Upper lobe of left lung (tissue), 6 donors: Measurements from ENCODE around the gene ACTR10. TPM values are rescaled to one million over a fixed set of nuclear protein-coding genes. Genes with fewer than 3 reads are reported as not detected.

Source experiments
- ATAC-seq, 2 donors: fragments of 200-7000 bp; cut with Tn5 transposase; one replicate each; pipeline ENCODE4 v1.9.1; 2022; ENCODE audit warnings: mild to moderate bottlenecking in 2 of 2, moderate library complexity in 2 of 2; ENCODE audit not compliant: low FRiP score in 2 of 2
- DNase-seq, 2 donors: peaks; one replicate each; pipeline ENCODE4 v3.0.0-alpha.2; 2019 to 2020
- H3K27ac ChIP-seq, 4 donors: fragments of 200-600 bp; sonication (generic); one replicate each; pipeline ENCODE4 v1.5.1; 2016 to 2019
- H3K27me3 ChIP-seq, 4 donors: fragments of 200-600 bp; sonication (generic); one replicate each; pipeline ENCODE4 v1.5.1; 2017 to 2019
- H3K36me3 ChIP-seq, 4 donors: fragments of 200-600 bp; sonication (generic); one replicate each; pipeline ENCODE4 v1.5.1; 2016 to 2019
- H3K4me1 ChIP-seq, 4 donors: fragments of 200-600 bp; sonication (generic); one replicate each; pipeline ENCODE4 v1.5.1; 2018 to 2019
- H3K4me3 ChIP-seq, 4 donors: fragments of 200-600 bp; sonication (generic); one replicate each; pipeline ENCODE4 v1.5.1; 2017 to 2019; ENCODE audit warnings: mild to moderate bottlenecking in 2 of 4, moderate library complexity in 1 of 4
- H3K9me3 ChIP-seq, 4 donors: fragments of 200-600 bp; sonication (generic); one replicate each; pipeline ENCODE4 v1.5.1; 2018 to 2019
- EP300 ChIP-seq, 4 donors: sonication (generic); formaldehyde crosslinking; IDR thresholded peaks; one replicate each; pipeline ENCODE4 v1.5.1; 2017; ENCODE audit warnings: antibody characterized with exemption in 4 of 4, control low read depth in 2 of 4
- POLR2A ChIP-seq, 4 donors: fragments of 450-650 bp; IDR thresholded peaks; one replicate each; pipeline ENCODE4 v1.5.1; 2016 to 2017; ENCODE audit warnings: antibody characterized with exemption in 4 of 4, mild to moderate bottlenecking in 2 of 4
- POLR2AphosphoS5 ChIP-seq, 2 donors: sonication (generic); formaldehyde crosslinking; IDR thresholded peaks; one replicate each; pipeline ENCODE4 v1.5.1; 2017; ENCODE audit warnings: antibody characterized with exemption in 2 of 2
- WGBS, 2 donors: methylation state at CpG; one replicate each; pipeline ENCODE4 v1.1.5; 2017 to 2018; 5-methylcytosine and 5-hydroxymethylcytosine counted together
- total RNA-seq, 6 donors: library from RNA; depleted of rRNA in 4 of 6; stranded (reverse); fragments of >200 nt in 4 of 6; gene quantifications; one replicate each; pipeline versions ENCODE4 v1.1.0 to v1.2.1, GENCODE V29; 2016 to 2021
- TF ChIP-seq, protein P1 (sequence below), 6 experiments: fragments of 450-650 bp in 4 of 6; fragments of 200-600 bp in 2 of 6; sonication (generic) in 2 of 6; IDR thresholded peaks; one replicate each; pipeline ENCODE4 v1.5.1; 2016 to 2019; ENCODE audit warnings: antibody characterized with exemption in 6 of 6
- donor health status: DM: no; HTN: no; CAD: no; lungs with moderate emphysema.
- donor health status: DM: no; HTN: yes; CAD: no; lungs with severe emphysema.

Gene ACTR10
- total RNA-seq, 6 donors from 2014 or later = 18.9 to 106 (median 51.7) TPM

DNA sequence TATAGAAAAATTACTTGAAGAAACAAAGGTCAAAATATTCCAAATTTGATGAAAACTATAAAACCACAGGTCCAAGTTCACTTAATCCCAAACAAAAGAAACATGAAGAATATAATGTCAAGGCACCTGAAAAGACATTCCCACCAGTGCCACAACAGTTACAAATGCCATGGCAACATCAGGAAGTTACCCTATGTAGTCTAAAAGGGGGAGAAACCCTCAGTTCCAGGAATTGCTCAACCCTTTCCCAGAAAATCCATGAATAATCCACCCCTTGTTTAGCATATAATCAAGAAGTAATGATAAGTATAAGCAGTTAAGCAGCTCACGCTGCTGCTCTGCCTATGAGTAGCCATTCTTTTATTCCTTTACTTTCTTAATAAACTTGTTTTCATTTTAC, 3.8 kb upstream of the ACTR10 start:
- no peak overlapping the region for H3K27ac ChIP-seq
- no peak overlapping the region for H3K4me3 ChIP-seq
- 94% methylated on average over 1 of the region's 1 CpG for WGBS, 2 donors
- no peak for TF ChIP-seq POLR2A (IDR thresholded peaks at IDR 0.05)
- TF ChIP-seq, protein P1, sequence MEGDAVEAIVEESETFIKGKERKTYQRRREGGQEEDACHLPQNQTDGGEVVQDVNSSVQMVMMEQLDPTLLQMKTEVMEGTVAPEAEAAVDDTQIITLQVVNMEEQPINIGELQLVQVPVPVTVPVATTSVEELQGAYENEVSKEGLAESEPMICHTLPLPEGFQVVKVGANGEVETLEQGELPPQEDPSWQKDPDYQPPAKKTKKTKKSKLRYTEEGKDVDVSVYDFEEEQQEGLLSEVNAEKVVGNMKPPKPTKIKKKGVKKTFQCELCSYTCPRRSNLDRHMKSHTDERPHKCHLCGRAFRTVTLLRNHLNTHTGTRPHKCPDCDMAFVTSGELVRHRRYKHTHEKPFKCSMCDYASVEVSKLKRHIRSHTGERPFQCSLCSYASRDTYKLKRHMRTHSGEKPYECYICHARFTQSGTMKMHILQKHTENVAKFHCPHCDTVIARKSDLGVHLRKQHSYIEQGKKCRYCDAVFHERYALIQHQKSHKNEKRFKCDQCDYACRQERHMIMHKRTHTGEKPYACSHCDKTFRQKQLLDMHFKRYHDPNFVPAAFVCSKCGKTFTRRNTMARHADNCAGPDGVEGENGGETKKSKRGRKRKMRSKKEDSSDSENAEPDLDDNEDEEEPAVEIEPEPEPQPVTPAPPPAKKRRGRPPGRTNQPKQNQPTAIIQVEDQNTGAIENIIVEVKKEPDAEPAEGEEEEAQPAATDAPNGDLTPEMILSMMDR (IDR thresholded peaks at IDR 0.05) = no peak
- no peak for TF ChIP-seq EP300 (IDR thresholded peaks at IDR 0.05)
- TF ChIP-seq POLR2AphosphoS5 (IDR thresholded peaks at IDR 0.05) = no peak
- no peak for ATAC-seq
- H3K36me3 ChIP-seq = no peaks in the 10 kb centered on the region
- no peak for DNase-seq
- peaks cover 3 to 14% (median 10%) of the 10 kb centered on the region in 4 donors for H3K4me1 ChIP-seq
- no peaks in the 10 kb centered on the region for H3K27me3 ChIP-seq
- H3K9me3 ChIP-seq = no peaks in the 10 kb centered on the region

DNA sequence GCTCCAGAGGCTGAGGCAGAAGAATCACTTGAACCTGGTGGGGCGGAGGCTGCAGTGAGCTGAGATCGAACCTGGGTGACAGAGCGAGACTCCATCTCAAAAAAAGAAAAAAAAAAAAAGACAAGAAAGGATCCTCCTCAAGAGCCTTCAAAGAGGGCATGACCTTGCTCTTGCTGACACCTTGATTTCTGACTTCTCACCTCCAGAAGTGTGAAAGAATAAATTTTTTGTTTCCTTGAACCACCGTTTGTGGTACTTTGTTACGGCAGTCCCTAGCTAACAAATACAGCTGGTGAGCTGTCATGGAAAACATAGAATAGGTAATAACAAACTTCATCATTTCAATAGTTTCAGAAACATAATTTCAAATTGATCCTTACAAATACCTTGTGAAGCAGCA, 1.9 kb upstream of the ACTR10 start:
- Histone ChIP-seq H3K27ac (no peak overlapping the region), H3K4me3 (no peak overlapping the region), H3K4me1 (peaks cover 11 to 20% (median 17%) of the 10 kb centered on the region in 4 donors), H3K36me3 (peaks cover 0 to 3% (median 0%) of the 10 kb centered on the region in 4 donors), H3K27me3 (no peaks in the 10 kb centered on the region), H3K9me3 (no peaks in the 10 kb centered on the region)
- ATAC-seq (no peak), DNase-seq (no peak)
- WGBS, 2 donors = 89 to 92% methylated on average over 5 of the region's 5 CpGs
- TF ChIP-seq EP300 (IDR thresholded peaks at IDR 0.05) (no peak), POLR2AphosphoS5 (IDR thresholded peaks at IDR 0.05) (no peak), POLR2A (IDR thresholded peaks at IDR 0.05) (no peak)
- TF ChIP-seq, protein P1 (IDR thresholded peaks at IDR 0.05) = no peak

DNA sequence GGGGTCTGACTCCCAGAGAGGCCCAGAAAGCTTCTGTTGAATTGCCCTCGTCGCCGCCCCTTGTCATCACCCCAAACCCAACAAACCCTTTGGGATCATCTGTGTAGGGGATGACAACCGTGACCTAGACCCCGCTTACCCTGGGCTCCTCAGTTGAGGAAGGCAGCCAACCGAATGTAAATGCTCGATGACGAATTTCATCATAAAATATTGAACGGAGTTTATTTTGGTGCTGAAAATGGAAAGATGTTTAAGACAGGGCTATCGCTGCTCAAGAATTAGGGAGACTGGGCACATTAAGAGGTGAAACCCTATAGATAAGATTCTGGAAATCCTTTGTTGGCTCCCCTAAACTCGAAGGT, 512 bp downstream of the ACTR10 start:
- WGBS, 2 donors = 1% methylated on average over 5 to 11 of the region's 11 CpGs
- no peaks in the 10 kb centered on the region for H3K27me3 ChIP-seq
- H3K4me1 ChIP-seq = peaks cover 11 to 20% (median 17%) of the 10 kb centered on the region in 4 donors
- H3K4me3 ChIP-seq = peak overlapping the region; percentile 74 to 92 (median 90)
- peak in 1 of 2 donors; percentile 37 for ATAC-seq
- no peak for DNase-seq
- no peaks in the 10 kb centered on the region for H3K9me3 ChIP-seq
- no peak for TF ChIP-seq POLR2AphosphoS5 (IDR thresholded peaks at IDR 0.05)
- no peak for TF ChIP-seq EP300 (IDR thresholded peaks at IDR 0.05)
- TF ChIP-seq, protein P1 (IDR thresholded peaks at IDR 0.05) = no peak
- TF ChIP-seq POLR2A (IDR thresholded peaks at IDR 0.05) = no peak
- peak overlapping the region; percentile 94 to 97 (median 96) for H3K27ac ChIP-seq
- H3K36me3 ChIP-seq = peaks cover 0 to 26% (median 0%) of the 10 kb centered on the region in 4 donors

DNA sequence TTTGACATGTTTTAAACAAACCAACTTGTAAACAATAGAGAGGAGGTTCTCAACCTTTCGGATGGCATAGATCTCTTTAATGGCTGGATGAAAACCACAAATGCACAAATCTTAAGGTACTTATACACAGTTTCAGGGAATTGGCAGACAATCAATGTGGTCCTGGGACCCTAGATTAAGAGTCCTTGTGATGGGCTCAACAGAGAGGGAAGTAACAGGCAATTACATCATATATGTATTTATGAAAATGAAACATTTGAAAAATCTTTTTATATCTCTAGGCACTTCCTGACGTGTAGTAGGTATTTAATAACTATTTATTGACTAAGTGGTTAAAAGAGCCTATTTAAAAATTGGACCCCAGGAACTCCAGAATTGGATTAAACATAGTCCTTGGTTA, 897 bp downstream of the ACTR10 start:
- no peak for DNase-seq
- no peaks in the 10 kb centered on the region for H3K27me3 ChIP-seq
- WGBS, 2 donors = 0% methylated on average over 2 of the region's 2 CpGs
- H3K4me1 ChIP-seq = peaks cover 11 to 20% (median 17%) of the 10 kb centered on the region in 4 donors
- TF ChIP-seq EP300 (IDR thresholded peaks at IDR 0.05) (no peak), POLR2AphosphoS5 (IDR thresholded peaks at IDR 0.05) (no peak), POLR2A (IDR thresholded peaks at IDR 0.05) (no peak)
- TF ChIP-seq, protein P1 (IDR thresholded peaks at IDR 0.05) = no peak
- peak overlapping the region; percentile 74 to 92 (median 90) for H3K4me3 ChIP-seq
- no peak for ATAC-seq
- H3K27ac ChIP-seq = peak overlapping the region; percentile 94 to 97 (median 96)
- peaks cover 0 to 29% (median 2%) of the 10 kb centered on the region in 4 donors for H3K36me3 ChIP-seq
- no peaks in the 10 kb centered on the region for H3K9me3 ChIP-seq

DNA sequence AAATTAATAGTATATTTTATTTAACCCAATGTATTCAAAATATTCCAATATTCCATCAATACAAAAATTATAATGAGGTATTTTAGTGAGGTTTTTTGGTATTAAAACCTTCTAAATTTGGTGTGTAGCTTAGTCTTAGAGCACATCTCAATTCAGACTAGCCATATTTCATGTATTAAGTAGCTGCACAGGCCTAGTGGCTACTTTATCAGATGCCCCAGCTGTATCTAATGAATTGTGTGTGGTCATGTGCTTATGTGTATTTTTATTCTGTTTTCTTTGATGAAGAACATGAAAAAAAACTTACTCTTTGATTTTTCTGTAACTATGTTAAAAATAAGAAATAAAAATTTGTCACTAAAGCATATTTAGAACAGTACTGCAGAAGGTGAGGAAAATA, 13.2 kb downstream of the ACTR10 start:
- ATAC-seq (no peak), DNase-seq (no peak)
- TF ChIP-seq EP300 (IDR thresholded peaks at IDR 0.05) = no peak
- TF ChIP-seq POLR2AphosphoS5 (IDR thresholded peaks at IDR 0.05) = no peak
- H3K9me3 ChIP-seq = no peaks in the 10 kb centered on the region
- no peaks in the 10 kb centered on the region for H3K4me1 ChIP-seq
- H3K27ac ChIP-seq = no peak overlapping the region
- H3K36me3 ChIP-seq = peaks cover 20 to 99% (median 56%) of the 10 kb centered on the region in 4 donors
- no peaks in the 10 kb centered on the region for H3K27me3 ChIP-seq
- H3K4me3 ChIP-seq = no peak overlapping the region
